GM19468 (cell line): ENCODE data around the gene GPN3.
"Not testable (repeated sequence)": the region's sequence is repeated elsewhere in the genome, so short reads cannot be mapped to it uniquely, and the experiment has no call there.

Source experiments
- ATAC-seq: cut with Tn5 transposase; IDR thresholded peaks from one replicate; pipeline ENCODE4 v1.9.1; 2021; ENCODE audit warnings: mild to moderate bottlenecking, moderate library complexity, moderate number of reproducible peaks; ENCODE audit not compliant: unreplicated experiment; ENCODE audit errors: extremely low read depth

The GPN3 gene

GRCh38 chr12:110449799-110450497 is 18.1 kb downstream of the GPN3 start, which contains the start of gene ARPC3:
Gene ARPC3, minus strand, starts transcription at chr12:110450337. Its CDS starts 77 bp downstream, at chr12:110450260.
- ATAC-seq, result peak; percentile 73

GRCh38 chr12:110444455-110444854 is 23.6 kb downstream of the GPN3 start:
- ATAC-seq, result no peak

- ATAC-seq, result no peak
These were observed 31.8 kb downstream of the GPN3 start for GRCh38 chr12:110436231-110436630.

- no peak for ATAC-seq
These were observed 36.0 kb downstream of the GPN3 start for GRCh38 chr12:110431957-110432587.

- ATAC-seq, result not testable (repeated sequence)
These were observed 38.4 kb downstream of the GPN3 start for GRCh38 chr12:110429676-110430075.

GRCh38 chr12:110426406-110426805 is 41.7 kb downstream of the GPN3 start:
- ATAC-seq, result no peak

- ATAC-seq, result no peak
These were observed 43.8 kb downstream of the GPN3 start for GRCh38 chr12:110424237-110424636.

- ATAC-seq, result no peak
These were observed 46.4 kb downstream of the GPN3 start for GRCh38 chr12:110421701-110422100.

- no peak for ATAC-seq
These were observed 46.8 kb downstream of the GPN3 start for GRCh38 chr12:110421159-110421661.

GRCh38 chr12:110420644-110421043 is 47.4 kb downstream of the GPN3 start:
- not testable (repeated sequence) for ATAC-seq

- ATAC-seq, result not testable (repeated sequence)
These were observed 50.9 kb downstream of the GPN3 start for GRCh38 chr12:110417113-110417512.

- ATAC-seq, result not testable (repeated sequence)
These were observed 58.0 kb downstream of the GPN3 start for GRCh38 chr12:110410086-110410485.

- ATAC-seq, result not testable (repeated sequence)
These were observed 62.9 kb downstream of the GPN3 start for GRCh38 chr12:110405126-110405662.

GRCh38 chr12:110403976-110404682 is 63.9 kb downstream of the GPN3 start:
- no peak for ATAC-seq

GRCh38 chr12:110403146-110403975 is 64.7 kb downstream of the GPN3 start, which contains the start of gene ANAPC7:
Gene ANAPC7, minus strand, starts transcription at chr12:110403708. Its CDS starts 81 bp downstream, at chr12:110403627.
- no peak for ATAC-seq
